Ishikawa (cell line): ENCODE measurements around the gene TTC16.
A peak's percentile ranks its signal among the peaks of the same experiment; 100 is the strongest.

Experiments used
- EP300 ChIP-seq: IDR thresholded peaks from 2 replicates; pipeline ENCODE4 v1.6.1; 2012; ENCODE audit warnings: borderline replicate concordance
- FOXM1 ChIP-seq: IDR thresholded peaks from 2 replicates; pipeline ENCODE4 v1.6.1; 2012; ENCODE audit warnings: low read depth, borderline replicate concordance
- NFIC ChIP-seq: IDR thresholded peaks from 2 replicates; pipeline ENCODE4 v1.6.1; 2012
- TAF1 ChIP-seq: IDR thresholded peaks from 2 replicates; pipeline ENCODE4 v1.6.1; 2012; ENCODE audit warnings: low read depth, mild to moderate bottlenecking
- ZBTB7A ChIP-seq: IDR thresholded peaks from 2 replicates; pipeline ENCODE4 v1.6.1; 2012; ENCODE audit warnings: low read depth
- TF ChIP-seq, protein P1 (sequence below): IDR thresholded peaks from 2 replicates; pipeline ENCODE4 v1.6.1; 2012

DNA sequence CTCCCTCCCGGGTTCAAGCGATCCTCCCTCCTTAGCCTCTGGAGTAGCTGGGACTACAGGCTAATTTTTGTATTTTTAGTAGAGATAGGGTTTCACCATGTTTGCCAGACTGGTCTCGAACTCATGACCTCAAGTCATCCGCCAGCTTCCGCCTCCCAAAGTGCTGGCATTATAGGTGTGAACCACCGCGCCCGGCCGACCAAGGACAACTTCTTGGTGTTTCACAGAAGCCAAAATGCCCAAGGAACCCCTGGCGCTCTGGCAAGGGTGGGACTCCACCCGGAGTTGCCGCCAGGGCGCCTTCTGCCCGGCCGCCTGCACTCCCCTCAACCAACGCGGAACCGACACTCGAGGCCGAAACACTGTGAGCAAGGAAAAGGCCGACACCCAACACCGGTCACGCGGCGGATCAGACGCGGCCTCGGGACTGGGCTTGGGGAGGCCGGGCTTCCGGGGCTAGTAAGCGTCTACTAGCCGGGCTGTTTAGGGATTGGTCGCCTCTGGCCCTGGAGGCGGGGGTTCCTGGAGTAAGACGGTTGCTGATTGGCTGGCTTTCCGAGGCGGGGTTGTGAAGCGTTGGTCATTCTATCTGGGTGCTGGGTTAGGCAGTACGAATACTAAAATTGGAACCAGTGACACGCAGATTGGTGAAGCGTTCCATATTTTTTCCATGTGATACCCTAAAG, 16.8 kb upstream of the TTC16 start:
- TF ChIP-seq ZBTB7A (no peak), TAF1 (peak; percentile 2; the same call in 1 of the 2 replicates), EP300 (no peak), NFIC (no peak), FOXM1 (no peak)
- TF ChIP-seq, protein P1, sequence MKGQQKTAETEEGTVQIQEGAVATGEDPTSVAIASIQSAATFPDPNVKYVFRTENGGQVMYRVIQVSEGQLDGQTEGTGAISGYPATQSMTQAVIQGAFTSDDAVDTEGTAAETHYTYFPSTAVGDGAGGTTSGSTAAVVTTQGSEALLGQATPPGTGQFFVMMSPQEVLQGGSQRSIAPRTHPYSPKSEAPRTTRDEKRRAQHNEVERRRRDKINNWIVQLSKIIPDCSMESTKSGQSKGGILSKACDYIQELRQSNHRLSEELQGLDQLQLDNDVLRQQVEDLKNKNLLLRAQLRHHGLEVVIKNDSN = peak; percentile 72
